WI38 (cell line): ENCODE measurements around the gene CHID1.

Source experiments
- H3K4me3 ChIP-seq: 2 replicates; pipeline ENCODE4 v1.5.1; 2011; ENCODE audit warnings: low read depth, mild to moderate bottlenecking, control low read depth, low read length
- CTCF ChIP-seq: IDR thresholded peaks from 2 replicates; pipeline ENCODE4 v1.5.1; 2012; ENCODE audit warnings: low read depth, mild to moderate bottlenecking, control low read depth, low read length

The CHID1 gene

DNA sequence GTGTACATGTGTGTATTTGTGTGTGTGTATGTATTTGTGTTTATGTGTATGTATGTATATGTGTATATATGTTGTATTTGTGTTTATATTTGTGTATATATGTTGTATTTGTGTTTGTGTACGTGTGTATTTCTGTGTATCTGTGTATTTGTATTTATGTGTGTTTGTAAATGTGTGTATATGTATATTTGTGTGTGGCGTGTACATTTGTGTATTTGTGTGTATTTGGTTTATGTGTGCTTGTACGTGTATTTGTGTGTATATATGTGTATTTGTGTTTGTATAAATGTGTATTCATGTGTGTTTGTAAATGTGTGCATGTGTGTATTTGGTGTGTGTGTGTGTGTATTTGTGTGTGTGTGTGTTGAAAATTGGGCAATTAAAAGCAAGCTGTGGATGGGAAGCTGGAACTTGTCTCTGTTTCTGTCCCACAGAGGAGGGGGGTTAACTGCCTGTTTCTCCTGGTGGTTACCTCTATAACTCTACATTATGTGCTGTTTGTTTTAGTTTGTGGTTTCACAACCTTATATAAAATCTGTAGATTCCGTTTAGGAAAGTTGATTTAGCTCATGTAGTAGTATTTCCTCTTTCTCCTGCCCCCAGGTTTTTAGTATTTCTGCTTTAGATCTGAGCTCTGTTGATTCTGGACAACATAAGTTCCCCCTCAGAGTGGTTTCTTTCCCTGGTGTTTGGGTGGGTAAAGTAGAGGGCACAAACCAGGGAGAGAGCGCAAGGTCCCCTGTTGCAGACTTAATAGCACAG lies 44.0 kb upstream of the CHID1 start:
- no peak overlapping the region for H3K4me3 ChIP-seq
- TF ChIP-seq CTCF: no peak

GRCh38 chr11:953512-953911 lies 42.9 kb upstream of the CHID1 start:
- no peak overlapping the region for H3K4me3 ChIP-seq
- no peak for TF ChIP-seq CTCF

DNA sequence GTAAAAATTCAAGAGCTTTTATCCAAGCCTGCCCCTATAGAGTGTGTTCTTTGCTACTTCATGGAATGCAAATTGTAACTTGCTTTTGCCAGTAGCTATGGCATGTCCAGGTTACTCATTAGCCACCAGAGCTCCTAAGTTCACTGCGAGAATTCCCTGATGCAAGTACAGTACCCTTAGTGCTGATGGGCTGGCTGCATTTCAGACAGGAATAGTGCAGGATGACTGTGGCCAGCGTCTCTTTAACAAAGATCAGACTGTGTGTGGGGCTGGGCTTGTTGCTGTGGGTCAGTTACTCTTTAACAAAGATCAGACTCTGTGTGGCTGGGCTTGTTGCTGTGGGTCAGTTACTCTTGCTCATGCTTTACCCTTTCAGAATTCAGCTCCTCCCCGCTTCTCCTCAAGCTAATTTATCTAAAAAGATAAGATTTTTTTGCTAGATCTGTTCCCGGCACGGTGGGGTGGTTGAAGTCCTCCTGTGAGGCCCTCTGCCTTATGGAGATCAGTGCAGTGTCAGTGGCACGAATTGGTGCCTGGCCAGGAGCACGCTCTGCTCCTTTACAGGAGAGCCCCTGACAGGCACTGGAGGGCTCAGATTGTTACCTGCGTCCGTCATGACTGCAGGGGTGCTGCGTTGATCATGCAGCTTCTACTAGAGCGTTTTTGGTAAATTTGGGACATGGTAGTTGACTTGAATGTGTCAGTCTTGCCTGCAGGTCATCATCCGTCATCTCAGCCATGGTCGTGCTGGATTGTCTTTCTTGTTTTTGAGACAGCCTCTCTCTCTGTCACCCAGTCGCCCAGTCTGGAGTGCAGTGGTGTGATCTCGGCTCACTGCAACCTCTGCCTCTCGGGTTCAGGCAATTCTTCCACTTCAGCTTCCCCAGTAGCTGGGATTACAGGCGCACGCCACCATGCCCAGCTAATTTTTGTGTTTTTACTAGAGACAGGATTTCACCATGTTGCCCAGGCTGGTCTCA lies 42.1 kb upstream of the CHID1 start:
- TF ChIP-seq CTCF: no peak
- H3K4me3 ChIP-seq: no peak overlapping the region

GRCh38 chr11:951507-951906 lies 40.9 kb upstream of the CHID1 start:
- H3K4me3 ChIP-seq: no peak overlapping the region
- no peak for TF ChIP-seq CTCF

- no peak overlapping the region for H3K4me3 ChIP-seq
- no peak for TF ChIP-seq CTCF
Observed at GRCh38 chr11:947744-948143, 37.1 kb upstream of the CHID1 start.

- no peak overlapping the region for H3K4me3 ChIP-seq
- no peak for TF ChIP-seq CTCF
Observed at GRCh38 chr11:945986-946385, 35.4 kb upstream of the CHID1 start.
